Upper lobe of right lung (tissue), 1 donor: ENCODE measurements around the gene CLSTN2. TPM values are rescaled to one million over a fixed set of nuclear protein-coding genes. Genes with fewer than 3 reads are reported as not detected.

Experiments used
- ATAC-seq: fragments of 200-7000 bp; cut with Tn5 transposase; one replicate; pipeline ENCODE4 v1.9.1; 2020; ENCODE audit warnings: mild to moderate bottlenecking, moderate library complexity
- DNase-seq: peaks from one replicate; pipeline ENCODE4 v3.0.0-alpha.2; 2020
- H3K27ac ChIP-seq: fragments of 200-600 bp; one replicate; pipeline ENCODE4 v1.8.0; 2022
- H3K27me3 ChIP-seq: fragments of 200-600 bp; one replicate; pipeline ENCODE4 v1.8.0; 2022; ENCODE audit warnings: mild to moderate bottlenecking
- H3K36me3 ChIP-seq: fragments of 200-600 bp; one replicate; pipeline ENCODE4 v1.8.0; 2022
- H3K4me1 ChIP-seq: fragments of 200-600 bp; one replicate; pipeline ENCODE4 v1.8.0; 2022
- H3K4me3 ChIP-seq: fragments of 200-600 bp; one replicate; pipeline ENCODE4 v1.8.0; 2022; ENCODE audit warnings: mild to moderate bottlenecking
- H3K9me3 ChIP-seq: fragments of 200-600 bp; one replicate; pipeline ENCODE4 v1.8.0; 2022
- intact Hi-C: fragments of 100-400 bp; cut with DNase I; formaldehyde crosslinking; loops from one replicate; pipeline ENCODE4 v1.11.0; 2022
- total RNA-seq: library from RNA; stranded (reverse); fragmentation: NEBNext Ultra II Directional; extraction: Animal tissue kit (Norgen Biotek cat#: 25700); gene quantifications from one replicate; pipeline ENCODE4 v1.2.1, GENCODE V29; 2021
- TF ChIP-seq, protein P1 (sequence below): fragments of 200-600 bp; IDR thresholded peaks from one replicate; pipeline ENCODE4 v1.8.0; 2022; ENCODE audit warnings: antibody characterized with exemption
- donor health status: DM: no; HTN: yes; CAD: no; lungs with severe emphysema.

The CLSTN2 gene
- total RNA-seq, 1 donor from 2014 or later: 3.0 TPM

DNA sequence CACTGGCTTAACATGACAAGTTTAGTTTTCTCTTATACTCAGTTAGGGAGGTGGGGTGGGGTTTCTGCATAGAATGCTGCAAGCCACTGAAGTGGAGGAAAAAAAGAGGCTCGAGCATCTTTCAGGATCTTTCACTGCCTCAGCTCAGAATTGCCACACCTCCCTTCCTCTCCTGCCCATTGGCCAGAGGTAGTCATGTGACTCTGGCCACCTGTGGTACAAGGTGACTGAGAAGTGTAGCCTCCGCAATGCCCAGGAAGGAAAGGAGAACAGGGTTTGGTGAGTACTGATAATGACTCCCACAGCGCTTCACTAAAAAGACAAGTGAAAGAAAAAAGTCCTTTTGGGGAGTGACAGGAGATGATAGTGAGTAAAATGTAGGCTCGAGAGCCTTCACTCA lies 618.6 kb downstream of the CLSTN2 start:
- Histone ChIP-seq H3K27ac (no peak overlapping the region), H3K4me1 (no peaks in the 10 kb centered on the region), H3K27me3 (no peaks in the 10 kb centered on the region), H3K4me3 (no peak overlapping the region), H3K36me3 (no peaks in the 10 kb centered on the region), H3K9me3 (no peaks in the 10 kb centered on the region)
- no peak for DNase-seq
- intact Hi-C loops: no loop called here
- no peak for ATAC-seq
- TF ChIP-seq, protein P1, sequence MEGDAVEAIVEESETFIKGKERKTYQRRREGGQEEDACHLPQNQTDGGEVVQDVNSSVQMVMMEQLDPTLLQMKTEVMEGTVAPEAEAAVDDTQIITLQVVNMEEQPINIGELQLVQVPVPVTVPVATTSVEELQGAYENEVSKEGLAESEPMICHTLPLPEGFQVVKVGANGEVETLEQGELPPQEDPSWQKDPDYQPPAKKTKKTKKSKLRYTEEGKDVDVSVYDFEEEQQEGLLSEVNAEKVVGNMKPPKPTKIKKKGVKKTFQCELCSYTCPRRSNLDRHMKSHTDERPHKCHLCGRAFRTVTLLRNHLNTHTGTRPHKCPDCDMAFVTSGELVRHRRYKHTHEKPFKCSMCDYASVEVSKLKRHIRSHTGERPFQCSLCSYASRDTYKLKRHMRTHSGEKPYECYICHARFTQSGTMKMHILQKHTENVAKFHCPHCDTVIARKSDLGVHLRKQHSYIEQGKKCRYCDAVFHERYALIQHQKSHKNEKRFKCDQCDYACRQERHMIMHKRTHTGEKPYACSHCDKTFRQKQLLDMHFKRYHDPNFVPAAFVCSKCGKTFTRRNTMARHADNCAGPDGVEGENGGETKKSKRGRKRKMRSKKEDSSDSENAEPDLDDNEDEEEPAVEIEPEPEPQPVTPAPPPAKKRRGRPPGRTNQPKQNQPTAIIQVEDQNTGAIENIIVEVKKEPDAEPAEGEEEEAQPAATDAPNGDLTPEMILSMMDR: no peak

DNA sequence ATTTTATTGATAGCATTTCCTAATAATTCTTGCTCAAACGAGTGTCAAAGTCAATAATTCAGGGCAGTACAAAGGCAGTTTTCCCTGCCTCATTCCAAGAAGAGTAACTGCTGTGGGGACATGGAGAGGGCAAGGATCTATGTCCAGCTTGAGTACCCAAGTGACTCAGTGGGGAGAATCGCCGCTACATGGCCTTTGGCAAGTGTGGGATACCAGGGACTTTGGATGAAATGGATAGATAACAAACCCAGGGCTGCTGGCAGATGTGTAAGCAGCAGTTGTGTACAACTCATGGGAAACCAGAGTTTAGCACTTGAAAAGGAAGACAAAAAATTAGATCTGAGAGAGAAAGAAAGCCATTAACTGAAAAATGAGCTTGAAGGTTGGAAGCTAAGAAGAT lies 620.7 kb downstream of the CLSTN2 start:
- H3K9me3 ChIP-seq: no peaks in the 10 kb centered on the region
- no peaks in the 10 kb centered on the region for H3K36me3 ChIP-seq
- no peaks in the 10 kb centered on the region for H3K27me3 ChIP-seq
- no peak overlapping the region for H3K4me3 ChIP-seq
- ATAC-seq (no peak), DNase-seq (no peak)
- H3K4me1 ChIP-seq: no peaks in the 10 kb centered on the region
- intact Hi-C loops: no loop called here
- TF ChIP-seq, protein P1: no peak
- H3K27ac ChIP-seq: no peak overlapping the region

DNA sequence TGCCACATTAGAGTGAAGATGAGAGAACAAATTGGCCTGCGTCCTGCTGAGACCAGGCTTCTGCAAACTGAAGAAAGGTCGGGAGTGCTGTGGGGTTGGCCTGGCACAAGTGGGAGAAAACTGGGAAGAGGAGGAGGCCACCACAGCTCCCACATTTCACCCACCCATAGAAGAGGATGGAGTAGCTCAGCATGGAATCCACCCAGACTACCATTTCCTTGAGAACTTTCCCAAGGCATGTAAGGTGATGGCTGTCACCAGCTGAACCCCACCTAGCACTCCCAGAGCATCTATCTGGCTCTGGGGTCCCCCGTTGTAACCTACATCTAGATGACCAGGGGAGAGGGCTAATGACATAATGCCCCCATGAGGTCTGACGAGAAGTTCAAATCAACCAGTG lies 622.5 kb downstream of the CLSTN2 start:
- TF ChIP-seq, protein P1: no peak
- Histone ChIP-seq H3K4me3 (no peak overlapping the region), H3K4me1 (no peaks in the 10 kb centered on the region), H3K36me3 (no peaks in the 10 kb centered on the region), H3K9me3 (no peaks in the 10 kb centered on the region), H3K27ac (no peak overlapping the region), H3K27me3 (no peaks in the 10 kb centered on the region)
- intact Hi-C loops: no loop called here
- no peak for DNase-seq
- no peak for ATAC-seq

DNA sequence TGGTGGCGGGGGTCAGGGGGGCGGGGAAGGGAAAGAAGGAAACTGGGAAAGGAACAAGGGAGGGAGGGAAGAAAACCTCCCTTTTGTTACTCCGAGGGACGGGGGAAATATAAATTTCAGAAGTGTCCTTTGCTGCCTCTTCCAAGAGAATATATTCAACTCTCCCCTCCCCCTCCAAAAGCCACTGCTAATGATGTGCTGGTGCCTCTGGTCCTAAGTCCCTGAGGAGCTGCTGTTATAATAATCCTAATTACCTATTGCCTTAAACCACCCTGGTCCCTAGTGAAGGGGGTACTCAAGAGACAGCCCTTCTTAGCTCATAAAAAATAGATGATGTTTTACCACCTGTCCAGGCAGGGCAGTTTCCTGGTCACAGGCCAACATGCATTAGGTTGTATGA lies 624.6 kb downstream of the CLSTN2 start:
- ATAC-seq (no peak), DNase-seq (no peak)
- no peaks in the 10 kb centered on the region for H3K36me3 ChIP-seq
- no peaks in the 10 kb centered on the region for H3K4me1 ChIP-seq
- no peak overlapping the region for H3K4me3 ChIP-seq
- H3K27ac ChIP-seq: no peak overlapping the region
- TF ChIP-seq, protein P1: no peak
- intact Hi-C loops: no loop called here
- H3K27me3 ChIP-seq: no peaks in the 10 kb centered on the region
- H3K9me3 ChIP-seq: no peaks in the 10 kb centered on the region

DNA sequence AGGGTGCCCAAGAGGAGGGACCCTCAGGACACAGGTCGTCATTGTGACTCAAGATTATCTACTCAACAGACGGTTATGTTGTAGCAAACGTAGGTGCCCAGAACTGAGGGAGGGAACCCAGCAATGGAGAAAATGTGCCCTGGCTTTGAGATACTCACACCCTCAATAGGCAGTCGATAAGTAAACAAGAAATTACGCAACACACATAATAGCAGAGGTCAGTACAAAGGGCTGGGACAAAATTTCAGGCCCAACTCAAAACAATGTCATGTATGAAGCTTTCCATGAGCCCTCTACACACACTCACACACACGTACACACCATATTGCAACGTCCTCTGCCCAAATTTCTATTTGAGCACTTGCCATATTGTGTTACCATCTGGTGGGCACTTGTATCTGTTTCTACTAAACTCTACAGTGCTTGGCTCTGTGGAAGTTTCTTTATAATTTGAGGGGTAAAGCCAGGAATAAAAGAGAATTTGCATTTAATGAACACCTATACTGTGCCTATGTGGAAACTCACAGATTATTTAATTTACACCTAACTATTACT lies 628.3 kb downstream of the CLSTN2 start:
- ATAC-seq (no peak), DNase-seq (no peak)
- Histone ChIP-seq H3K4me3 (no peak overlapping the region), H3K4me1 (no peaks in the 10 kb centered on the region), H3K9me3 (no peaks in the 10 kb centered on the region), H3K36me3 (no peaks in the 10 kb centered on the region), H3K27ac (no peak overlapping the region), H3K27me3 (no peaks in the 10 kb centered on the region)
- intact Hi-C loops: no loop called here
- TF ChIP-seq, protein P1: no peak

DNA sequence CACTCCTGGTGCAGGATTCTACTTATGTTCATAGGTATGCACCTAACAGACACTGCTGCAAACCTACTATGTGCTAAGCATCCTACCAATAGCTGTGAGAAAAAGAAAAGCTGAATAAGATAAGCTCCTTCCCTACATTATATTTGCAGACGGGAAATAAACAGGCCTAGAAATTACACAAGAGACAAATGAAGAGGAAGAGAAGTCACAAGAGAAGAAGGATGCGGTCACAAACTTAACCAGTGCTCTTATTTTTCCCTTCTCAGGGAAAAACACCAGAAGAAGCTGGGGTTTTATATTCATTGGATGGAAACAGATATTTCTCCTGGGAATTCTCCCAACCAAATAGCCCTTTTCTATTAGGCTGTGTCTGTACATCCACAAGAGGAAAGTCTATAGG lies 633.1 kb downstream of the CLSTN2 start:
- Histone ChIP-seq H3K27me3 (no peaks in the 10 kb centered on the region), H3K36me3 (no peaks in the 10 kb centered on the region), H3K27ac (no peak overlapping the region), H3K4me1 (no peaks in the 10 kb centered on the region), H3K9me3 (no peaks in the 10 kb centered on the region), H3K4me3 (no peak overlapping the region)
- TF ChIP-seq, protein P1: no peak
- intact Hi-C loops: no loop called here
- no peak for DNase-seq
- no peak for ATAC-seq
